Body of pancreas (tissue), 4 donors: Measurements from ENCODE around the gene UBE4A. TPM values are rescaled to one million over a fixed set of nuclear protein-coding genes. Genes with fewer than 3 reads are reported as not detected.

Experiments used
- ATAC-seq: fragments of 150-250 bp; one replicate; pipeline ENCODE4 v1.9.1; 2016
- DNase-seq, 4 donors: peaks; one replicate each; pipeline ENCODE4 v3.0.0-alpha.2; 2019
- H3K27ac ChIP-seq, 4 donors: fragments of 200-600 bp; sonication (generic); 1 replicate in 3 of 4; 2 replicates in 1 of 4; pipeline versions ENCODE4 v1.5.1 to v1.6.1; 2016 to 2019; ENCODE audit warnings: mild to moderate bottlenecking in 1 of 4, mixed read lengths in 1 of 4, moderate library complexity in 1 of 4
- H3K27me3 ChIP-seq, 2 donors: fragments of 200-600 bp; sonication (generic); one replicate each; pipeline ENCODE4 v1.6.0; 2016; ENCODE audit warnings: mild to moderate bottlenecking in 1 of 2
- H3K36me3 ChIP-seq, 2 donors: fragments of 200-600 bp; sonication (generic); replicated peaks in 1 of 2; 2 replicates each; pipeline ENCODE4 v1.5.1; 2016; ENCODE audit warnings: low read depth in 2 of 2; ENCODE audit not compliant: insufficient read depth in 1 of 2
- H3K4me1 ChIP-seq: fragments of 200-600 bp; sonication (generic); one replicate; pipeline ENCODE4 v1.6.0; 2016
- H3K4me3 ChIP-seq, 2 donors: fragments of 200-600 bp; sonication (generic); 1 replicate in 1 of 2; 2 replicates in 1 of 2; pipeline ENCODE4 v1.5.1; 2016 to 2019
- H3K9me3 ChIP-seq, 3 donors: fragments of 200-600 bp; sonication (generic); 1 replicate in 2 of 3; 2 replicates in 1 of 3; pipeline ENCODE4 v1.5.1; 2016
- CTCF ChIP-seq, 7 experiments: fragments of 450-650 bp in 4 of 7; fragments of 200-600 bp in 3 of 7; sonication (generic) in 3 of 7; IDR thresholded peaks; one replicate each; pipeline ENCODE4 v1.5.1; 2016 to 2019; ENCODE audit warnings: antibody characterized with exemption in 7 of 7
- POLR2A ChIP-seq, 3 donors: fragments of 450-650 bp; IDR thresholded peaks; one replicate each; pipeline ENCODE4 v1.6.1; 2016; ENCODE audit warnings: antibody characterized with exemption in 3 of 3, mild to moderate bottlenecking in 2 of 3
- WGBS, 2 donors: methylation state at CpG; one replicate each; pipeline ENCODE4 v1.1.5; 2017; 5-methylcytosine and 5-hydroxymethylcytosine counted together
- intact Hi-C: fragments of 100-400 bp; cut with DNase I; formaldehyde crosslinking; loops from one replicate; pipeline ENCODE4 v1.15.1; 2023
- total RNA-seq, 2 donors: library from RNA; depleted of rRNA; stranded (reverse); fragments of >200 nt; gene quantifications; one replicate each; pipeline ENCODE4 v1.1.0, GENCODE V29; 2016

The UBE4A gene
- total RNA-seq, 2 donors from 2014 or later: 29.6 to 31.3 TPM

DNA sequence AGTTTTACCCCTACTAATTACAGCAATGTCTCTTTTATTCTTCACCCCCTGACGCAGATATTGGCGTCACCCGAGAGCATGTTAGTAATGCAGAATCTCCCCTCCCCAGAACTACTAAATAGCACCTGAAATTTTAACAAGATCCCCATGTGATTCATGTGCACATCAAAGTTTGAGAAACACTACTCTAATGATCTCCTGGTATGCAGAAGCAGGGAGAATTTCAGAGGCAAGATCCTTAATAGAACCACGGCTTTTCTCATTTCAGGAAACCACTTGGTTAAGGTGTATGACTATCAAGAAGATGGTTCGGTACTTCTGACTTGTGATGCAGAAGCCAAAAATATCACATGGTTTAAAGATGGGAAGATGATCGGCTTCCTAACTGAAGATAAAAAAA, 9.9 kb upstream of the UBE4A start:
- DNase-seq: no peak
- Histone ChIP-seq H3K4me1 (no peaks in the 10 kb centered on the region), H3K4me3 (no peak overlapping the region), H3K27ac (no peak overlapping the region), H3K9me3 (no peaks in the 10 kb centered on the region), H3K27me3 (no peaks in the 10 kb centered on the region), H3K36me3 (no peaks in the 10 kb centered on the region)
- no peak for ATAC-seq
- 58 to 62% methylated on average over 6 of the region's 6 CpGs for WGBS, 2 donors
- TF ChIP-seq CTCF (IDR thresholded peaks at IDR 0.05) (no peak), POLR2A (IDR thresholded peaks at IDR 0.05) (no peak)
- intact Hi-C loops: no loop called here

- no peak overlapping the region for H3K4me3 ChIP-seq
- H3K27ac ChIP-seq: no peak overlapping the region
- no peaks in the 10 kb centered on the region for H3K4me1 ChIP-seq
- no peaks in the 10 kb centered on the region for H3K36me3 ChIP-seq
- intact Hi-C loops: no loop called here
- 3 to 7% methylated on average over 6 of the region's 6 CpGs for WGBS, 2 donors
- DNase-seq: no peak
- H3K9me3 ChIP-seq: no peaks in the 10 kb centered on the region
- no peaks in the 10 kb centered on the region for H3K27me3 ChIP-seq
- TF ChIP-seq CTCF (IDR thresholded peaks at IDR 0.05) (peak; percentile 31 to 58 (median 48)), POLR2A (IDR thresholded peaks at IDR 0.05) (no peak)
- ATAC-seq: no peak
These were observed 6.2 kb upstream of the UBE4A start for GRCh38 chr11:118353084-118353710.

- ATAC-seq: no peak
- Histone ChIP-seq H3K4me1 (peaks cover 18% of the 10 kb centered on the region), H3K4me3 (no peak overlapping the region), H3K27me3 (no peaks in the 10 kb centered on the region), H3K9me3 (no peaks in the 10 kb centered on the region), H3K27ac (no peak overlapping the region), H3K36me3 (no peaks in the 10 kb centered on the region)
- intact Hi-C loops: no loop called here
- 55 to 61% methylated on average over 3 of the region's 3 CpGs for WGBS, 2 donors
- no peak for TF ChIP-seq POLR2A (IDR thresholded peaks at IDR 0.05)
- TF ChIP-seq CTCF (IDR thresholded peaks at IDR 0.05): no peak
- DNase-seq: no peak
These were observed 1.3 kb upstream of the UBE4A start for GRCh38 chr11:118358071-118358470.

- DNase-seq (no peak), ATAC-seq (no peak)
- peaks cover 0 to 14% of the 10 kb centered on the region in 2 donors for H3K36me3 ChIP-seq
- no peak overlapping the region for H3K4me3 ChIP-seq
- intact Hi-C loops: no loop called here
- 72 to 79% methylated on average over 3 of the region's 3 CpGs for WGBS, 2 donors
- H3K27me3 ChIP-seq: no peaks in the 10 kb centered on the region
- H3K4me1 ChIP-seq: peaks cover 40% of the 10 kb centered on the region
- TF ChIP-seq CTCF (IDR thresholded peaks at IDR 0.05) (no peak), POLR2A (IDR thresholded peaks at IDR 0.05) (no peak)
- H3K9me3 ChIP-seq: no peaks in the 10 kb centered on the region
- no peak overlapping the region for H3K27ac ChIP-seq
These were observed 5.7 kb downstream of the UBE4A start for GRCh38 chr11:118364956-118365615.

- intact Hi-C loops: no loop called here
- DNase-seq: peak in 2 of 4 donors; percentile 35 to 62
- 24 to 47% methylated on average over 1 of the region's 1 CpG for WGBS, 2 donors
- peak overlapping the region in 1 of 4 donors; percentile 29 for H3K27ac ChIP-seq
- peak; percentile 69 for ATAC-seq
- peaks cover 4 to 24% of the 10 kb centered on the region in 2 donors for H3K36me3 ChIP-seq
- H3K4me1 ChIP-seq: peaks cover 32% of the 10 kb centered on the region
- H3K27me3 ChIP-seq: no peaks in the 10 kb centered on the region
- H3K4me3 ChIP-seq: no peak overlapping the region
- TF ChIP-seq POLR2A (IDR thresholded peaks at IDR 0.05): no peak
- no peaks in the 10 kb centered on the region for H3K9me3 ChIP-seq
These were observed 6.9 kb downstream of the UBE4A start for GRCh38 chr11:118366287-118366686.
